ENCODE results near the gene TRIP4. TPM values are rescaled to one million over a fixed set of nuclear protein-coding genes. Genes with fewer than 3 reads are reported as not detected.

The TRIP4 gene
- total RNA-seq: 22.0 to 22.7 TPM (median 22.6 TPM) in 3 replicates

GRCh38 chr15:64387562-64388168 is at the start of gene TRIP4:
TSS of gene TRIP4 (plus strand) at chr15:64387836. CDS start at chr15:64387864, 28 bp downstream.
- H3K4me3 Mint-ChIP-seq: peak within 1 kb of the TSS; percentile 92
- peak within 1 kb of the TSS; percentile 96 for H3K27ac Mint-ChIP-seq
- no peaks in the 10 kb centered on the region for H3K27me3 Mint-ChIP-seq (ENCODE audit: low read depth)
- H3K9me3 Mint-ChIP-seq: no peaks in the 10 kb centered on the region
- no peak for TF ChIP-seq CTCF (IDR thresholded peaks at IDR 0.05; ENCODE audit: unreplicated experiment)
- peaks cover under 1% of the 10 kb centered on the region for H3K36me3 Mint-ChIP-seq
- peaks cover 14% of the 10 kb centered on the region for H3K4me1 Mint-ChIP-seq
- DNase-seq (ENCODE audit: low spot score in 2 of 2, unreplicated experiment in 2 of 2): peak; percentile 84 to 90

DNA sequence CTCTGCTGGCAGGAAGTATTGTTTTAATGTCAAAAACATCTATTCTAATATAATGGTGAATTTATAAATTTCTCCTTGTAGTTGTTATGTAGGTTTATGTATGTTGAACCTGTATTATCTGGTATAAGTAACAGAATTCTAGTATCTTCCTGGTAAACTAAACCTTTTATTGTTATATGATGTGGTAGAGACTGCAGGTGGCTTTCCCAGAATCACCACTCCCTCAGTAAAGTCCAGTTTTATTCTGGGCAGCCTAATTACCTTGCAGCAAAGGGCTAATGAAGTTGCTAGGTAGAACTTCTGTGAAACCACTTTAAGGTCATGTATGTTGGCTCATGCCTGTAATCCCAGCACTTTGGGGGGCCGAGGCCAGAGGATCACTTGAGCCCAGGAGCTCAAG is 47.3 kb upstream of the TRIP4 start:
- TF ChIP-seq CTCF (IDR thresholded peaks at IDR 0.05; ENCODE audit: unreplicated experiment): no peak
- DNase-seq (ENCODE audit: low spot score in 2 of 2, unreplicated experiment in 2 of 2): no peak
- Mint-ChIP-seq H3K4me1 (peaks cover 14% of the 10 kb centered on the region), H3K36me3 (peaks cover 2% of the 10 kb centered on the region), H3K9me3 (no peaks in the 10 kb centered on the region), H3K27me3 (ENCODE audit: low read depth) (no peaks in the 10 kb centered on the region), H3K4me3 (no peak overlapping the region), H3K27ac (no peak overlapping the region)

GRCh38 chr15:64341961-64342360 is 45.7 kb upstream of the TRIP4 start:
- no peak overlapping the region for H3K27ac Mint-ChIP-seq
- H3K27me3 Mint-ChIP-seq (ENCODE audit: low read depth): no peaks in the 10 kb centered on the region

DNA sequence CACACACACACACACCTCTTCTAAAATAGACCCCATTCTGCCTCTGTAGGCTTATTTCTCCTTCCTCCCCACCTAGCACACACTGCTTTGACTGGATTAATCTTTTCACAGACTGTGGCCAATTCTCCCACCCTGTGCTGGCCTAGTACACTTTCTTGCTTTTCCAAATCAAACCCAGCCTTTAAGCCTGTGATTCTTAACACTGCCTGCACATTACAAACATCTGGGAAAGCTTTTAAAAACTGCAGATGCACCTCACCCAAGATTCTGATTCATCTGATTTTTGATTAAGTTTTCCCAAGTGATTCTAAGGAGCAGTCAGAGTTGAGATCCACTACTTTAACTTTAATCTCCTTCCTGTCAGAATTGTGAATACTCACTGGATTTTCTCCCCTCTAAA is 44.4 kb upstream of the TRIP4 start:
- H3K4me1 Mint-ChIP-seq: peaks cover 15% of the 10 kb centered on the region
- peaks cover 7% of the 10 kb centered on the region for H3K36me3 Mint-ChIP-seq
- H3K27me3 Mint-ChIP-seq (ENCODE audit: low read depth): no peaks in the 10 kb centered on the region
- H3K9me3 Mint-ChIP-seq: no peaks in the 10 kb centered on the region
- DNase-seq (ENCODE audit: low spot score in 2 of 2, unreplicated experiment in 2 of 2): no peak
- no peak for TF ChIP-seq CTCF (IDR thresholded peaks at IDR 0.05; ENCODE audit: unreplicated experiment)
- no peak overlapping the region for H3K4me3 Mint-ChIP-seq
- no peak overlapping the region for H3K27ac Mint-ChIP-seq

More at GRCh38 chr15:64341961-64342360, 45.7 kb upstream of the TRIP4 start:
- peaks cover 2% of the 10 kb centered on the region for H3K36me3 Mint-ChIP-seq
- H3K4me3 Mint-ChIP-seq: no peak overlapping the region
- DNase-seq (ENCODE audit: low spot score in 2 of 2, unreplicated experiment in 2 of 2): no peak
- TF ChIP-seq CTCF (IDR thresholded peaks at IDR 0.05; ENCODE audit: unreplicated experiment): no peak
- H3K9me3 Mint-ChIP-seq: no peaks in the 10 kb centered on the region
- peaks cover 15% of the 10 kb centered on the region for H3K4me1 Mint-ChIP-seq

GRCh38 chr15:64343841-64344240 is 43.8 kb upstream of the TRIP4 start:
- TF ChIP-seq CTCF (IDR thresholded peaks at IDR 0.05; ENCODE audit: unreplicated experiment): no peak
- no peaks in the 10 kb centered on the region for H3K27me3 Mint-ChIP-seq (ENCODE audit: low read depth)
- no peak overlapping the region for H3K27ac Mint-ChIP-seq
- H3K4me3 Mint-ChIP-seq: no peak overlapping the region
- DNase-seq (ENCODE audit: low spot score in 2 of 2, unreplicated experiment in 2 of 2): no peak
- peaks cover 15% of the 10 kb centered on the region for H3K4me1 Mint-ChIP-seq
- H3K9me3 Mint-ChIP-seq: no peaks in the 10 kb centered on the region
- H3K36me3 Mint-ChIP-seq: peaks cover 8% of the 10 kb centered on the region
